Measurements from ENCODE around the gene USP6NL. TPM values are rescaled to one million over a fixed set of nuclear protein-coding genes. Genes with fewer than 3 reads are reported as not detected.

USP6NL gene
- total and polyA plus RNA-seq, 2 of the 13 experiments (the other 11 are each of a cell fraction or from before 2014, with no cell fraction given), result 10.5 to 22.9 TPM

GRCh38 chr10:11639849-11640764 lies 28.7 kb upstream of the USP6NL start (continued):
- TF ChIP-seq GABPA (IDR thresholded peaks at IDR 0.05; ENCODE audit: low read depth, low read length), result no peak
- peak; percentile 65; the same call in 1 of the 2 replicates for TF ChIP-seq GABPA (CRISPR knock-in tag; IDR thresholded peaks at IDR 0.05; ENCODE audit: low read depth)
- TF ChIP-seq IRF9 (CRISPR knock-in tag; IDR thresholded peaks at IDR 0.05; ENCODE audit: borderline replicate concordance), result 0 out of 2 replicates have a peak, but pooled peaks have one; percentile 26
- peak; percentile 83 for TF ChIP-seq HNF4G (IDR thresholded peaks at IDR 0.05; ENCODE audit: borderline replicate concordance, low read depth, low read length)
- peak; percentile 54 for TF ChIP-seq HNF4G (CRISPR knock-in tag; IDR thresholded peaks at IDR 0.05; ENCODE audit: borderline replicate concordance, low read depth)
- peak; percentile 49 for TF ChIP-seq ZNF18 (CRISPR knock-in tag; IDR thresholded peaks at IDR 0.05; ENCODE audit: insufficient replicate concordance)
- TF ChIP-seq ZEB1 (IDR thresholded peaks at IDR 0.05; ENCODE audit: insufficient replicate concordance, low read depth), result peak; percentile 76
- peak; percentile 68; the same call in 1 of the 2 replicates for TF ChIP-seq DMAP1 (CRISPR knock-in tag; IDR thresholded peaks at IDR 0.05)
- TF ChIP-seq ZNF207 (IDR thresholded peaks at IDR 0.05; ENCODE audit: borderline replicate concordance), result no peak
- peak; percentile 91 for TF ChIP-seq TCF7 (IDR thresholded peaks at IDR 0.05; ENCODE audit: low read depth)
- TF ChIP-seq ZNF576 (CRISPR knock-in tag; IDR thresholded peaks at IDR 0.05), result 0 out of 2 replicates have a peak, but pooled peaks have one; percentile 47
- TF ChIP-seq TAF15 (IDR thresholded peaks at IDR 0.05; ENCODE audit: low read depth, low read length, poor library complexity, severe bottlenecking), result no peak
- TF ChIP-seq GABPB1 (CRISPR knock-in tag; IDR thresholded peaks at IDR 0.05), result peak; percentile 67
- 0 out of 2 replicates have a peak, but pooled peaks have one; percentile 34 for TF ChIP-seq HIC2 (CRISPR knock-in tag; IDR thresholded peaks at IDR 0.05; ENCODE audit: low read depth)
- TF ChIP-seq TEAD2 (CRISPR knock-in tag; IDR thresholded peaks at IDR 0.05), result no peak
- TF ChIP-seq ZNF703 (CRISPR knock-in tag; IDR thresholded peaks at IDR 0.05; ENCODE audit: borderline replicate concordance), result peak; percentile 97
- peak; percentile 96 for TF ChIP-seq FOXP1 (IDR thresholded peaks at IDR 0.05)
- TF ChIP-seq FOXP1 (CRISPR knock-in tag; IDR thresholded peaks at IDR 0.05), result peak; percentile 99
- 0 out of 2 replicates have a peak, but pooled peaks have one; percentile 75 for TF ChIP-seq CENPBD1 (CRISPR knock-in tag; IDR thresholded peaks at IDR 0.05; ENCODE audit: borderline replicate concordance, low read depth)
- TF ChIP-seq HOMEZ (CRISPR knock-in tag; IDR thresholded peaks at IDR 0.05; ENCODE audit: low read depth), result peak; percentile 93
- 0 out of 2 replicates have a peak, but pooled peaks have one; percentile 64 for TF ChIP-seq JUN (CRISPR knock-in tag; IDR thresholded peaks at IDR 0.05)
- TF ChIP-seq ZNF547 (CRISPR knock-in tag; IDR thresholded peaks at IDR 0.05), result 0 out of 2 replicates have a peak, but pooled peaks have one; percentile 54
- peak; percentile 82 for TF ChIP-seq MED8 (CRISPR knock-in tag; IDR thresholded peaks at IDR 0.05; ENCODE audit: insufficient replicate concordance)

Data from HepG2 (cell line).